ENCODE results near the gene ZMYND8. TPM values are rescaled to one million over a fixed set of nuclear protein-coding genes. Genes with fewer than 3 reads are reported as not detected.

Gene ZMYND8
- total RNA-seq, 1 experiment from 2014 or later: 29.0 TPM

- ChIA-PET POLR2A (no interaction called here), RAD21 (ENCODE audit: low non-redundant PET in 1 of 2, low total read pairs in 2 of 2, uncharacterized antibody in 2 of 2, unreplicated experiment in 2 of 2) (interaction anchor here in 1 of 2 experiments (0.7 kb wide), 1 partner anchor 22 kb away, joined by 4 read pairs; no protein-coding TSS in a partner anchor), CTCF (interaction anchor here (1.4 to 1.5 kb wide), 2 partner anchors 26 to 84 kb away, joined by 4 to 5 read pairs; no protein-coding TSS in a partner anchor)
- intact Hi-C loops (cut with micrococcal nuclease): no loop called here
- H3K27ac ChIP-seq (ENCODE audit: low read depth, low read length): no peak overlapping the region
- H3K27me3 ChIP-seq (ENCODE audit: insufficient read depth, low read length): no peaks in the 10 kb centered on the region
- peaks cover 31% of the 10 kb centered on the region for H3K79me2 ChIP-seq (ENCODE audit: insufficient read depth, low read length)
- no peaks in the 10 kb centered on the region for H3K9me2 ChIP-seq (ENCODE audit: insufficient read depth)
- H4K20me1 ChIP-seq (ENCODE audit: insufficient read depth): no peaks in the 10 kb centered on the region
- no peaks in the 10 kb centered on the region for H3K4me1 ChIP-seq (ENCODE audit: control insufficient read depth in 1 of 2, insufficient read depth in 2 of 2, low read length in 2 of 2)
- H2AFZ ChIP-seq (ENCODE audit: low read depth, low read length, poor library complexity, severe bottlenecking): no peak overlapping the region
- H3K4me3 ChIP-seq (replicated peaks in 1 of 2; ENCODE audit: low read depth in 1 of 2, low read length in 2 of 2): no peak overlapping the region
- DNase-seq (ENCODE audit: low read depth, low spot score) (no peak), ATAC-seq (no peak)
- no peak overlapping the region for H3K4me2 ChIP-seq (ENCODE audit: low read length)
- no peak for TF ChIP-seq ZBTB33 (IDR thresholded peaks at IDR 0.05; ENCODE audit: extremely low read depth, insufficient replicate concordance, low read length)
- no peak for TF ChIP-seq SRF (IDR thresholded peaks at IDR 0.05; ENCODE audit: low read depth)
- TF ChIP-seq RAD21 (IDR thresholded peaks at IDR 0.05; ENCODE audit: low read depth): no peak
- TF ChIP-seq MAX (IDR thresholded peaks at IDR 0.05): no peak
- no peak for TF ChIP-seq SP1 (IDR thresholded peaks at IDR 0.05; ENCODE audit: low read depth)
- TF ChIP-seq EGR1 (IDR thresholded peaks at IDR 0.05; ENCODE audit: low read depth): no peak
- TF ChIP-seq CEBPB (IDR thresholded peaks at IDR 0.05; ENCODE audit: low read depth): no peak
- TF ChIP-seq YY1 (IDR thresholded peaks at IDR 0.05; ENCODE audit: extremely low read depth, insufficient replicate concordance, low read depth, low read length): no peak
- no peak for TF ChIP-seq EZH2 (IDR thresholded peaks at IDR 0.05)
- no peak for TF ChIP-seq CBX3 (IDR thresholded peaks at IDR 0.05; ENCODE audit: low read depth)
- no peak for TF ChIP-seq ATF3 (IDR thresholded peaks at IDR 0.05)
- no peak for TF ChIP-seq CTCF (IDR thresholded peaks at IDR 0.05 in 2 of 3, conservative IDR thresholded peaks at IDR 0.05 in 1 of 3; ENCODE audit: borderline replicate concordance in 1 of 3, insufficient read depth in 1 of 3, low read depth in 2 of 3, low read length in 2 of 3)
- TF ChIP-seq SIN3A (IDR thresholded peaks at IDR 0.05; ENCODE audit: low read depth): no peak
- no peaks in the 10 kb centered on the region for H3K9me3 ChIP-seq (ENCODE audit: control insufficient read depth in 1 of 2, insufficient read depth in 1 of 2, low read depth in 1 of 2, low read length in 2 of 2)
- no peak overlapping the region for H3K9ac ChIP-seq (ENCODE audit: low read length)
- H3K36me3 ChIP-seq (ENCODE audit: control insufficient read depth in 1 of 2, insufficient read depth in 2 of 2, low read length in 2 of 2): peaks cover 15 to 24% of the 10 kb centered on the region in 2 experiments; a peak in 3 of 4 replicates
- BruUV-seq (replicated peaks): no TSS peak
Measured at GRCh38 chr20:47300071-47300470, 56.4 kb downstream of the ZMYND8 start.

Data from HCT116 (cell line).